ENCODE data around the gene PPARA. TPM values are rescaled to one million over a fixed set of nuclear protein-coding genes. Genes with fewer than 3 reads are reported as not detected.

PPARA gene
- total RNA-seq, 2 experiments from 2014 or later, result 9.1 to 11.8 TPM

DNA sequence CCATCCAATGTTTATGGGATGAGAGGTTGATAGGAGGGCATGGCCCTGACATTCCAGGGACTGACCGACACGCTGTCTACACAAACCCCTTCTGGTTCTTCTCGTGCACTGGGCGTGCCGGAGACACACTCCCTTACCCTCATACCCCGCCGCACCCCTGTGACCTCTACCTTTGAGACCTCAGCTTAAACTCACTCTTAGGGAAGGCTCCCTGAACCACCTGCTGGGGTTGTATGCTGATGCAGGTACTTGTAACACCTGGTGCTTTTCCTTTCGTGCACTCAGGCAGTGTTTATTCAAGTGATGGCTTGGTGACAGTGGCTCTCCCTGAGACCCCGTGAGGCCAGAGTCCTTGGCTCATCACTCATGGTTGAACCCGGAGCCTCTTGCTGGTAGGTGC, 12.0 kb downstream of the PPARA start:
- Mint-ChIP-seq H3K9me3 (no peaks in the 10 kb centered on the region), H3K4me3 (no peak overlapping the region), H3K27me3 (no peaks in the 10 kb centered on the region), H3K4me1 (ENCODE audit: low read depth) (peaks cover 4% of the 10 kb centered on the region), H3K36me3 (ENCODE audit: low read depth) (no peaks in the 10 kb centered on the region), H3K27ac (no peak overlapping the region)
- no peak for DNase-seq
- TF ChIP-seq, protein P1, sequence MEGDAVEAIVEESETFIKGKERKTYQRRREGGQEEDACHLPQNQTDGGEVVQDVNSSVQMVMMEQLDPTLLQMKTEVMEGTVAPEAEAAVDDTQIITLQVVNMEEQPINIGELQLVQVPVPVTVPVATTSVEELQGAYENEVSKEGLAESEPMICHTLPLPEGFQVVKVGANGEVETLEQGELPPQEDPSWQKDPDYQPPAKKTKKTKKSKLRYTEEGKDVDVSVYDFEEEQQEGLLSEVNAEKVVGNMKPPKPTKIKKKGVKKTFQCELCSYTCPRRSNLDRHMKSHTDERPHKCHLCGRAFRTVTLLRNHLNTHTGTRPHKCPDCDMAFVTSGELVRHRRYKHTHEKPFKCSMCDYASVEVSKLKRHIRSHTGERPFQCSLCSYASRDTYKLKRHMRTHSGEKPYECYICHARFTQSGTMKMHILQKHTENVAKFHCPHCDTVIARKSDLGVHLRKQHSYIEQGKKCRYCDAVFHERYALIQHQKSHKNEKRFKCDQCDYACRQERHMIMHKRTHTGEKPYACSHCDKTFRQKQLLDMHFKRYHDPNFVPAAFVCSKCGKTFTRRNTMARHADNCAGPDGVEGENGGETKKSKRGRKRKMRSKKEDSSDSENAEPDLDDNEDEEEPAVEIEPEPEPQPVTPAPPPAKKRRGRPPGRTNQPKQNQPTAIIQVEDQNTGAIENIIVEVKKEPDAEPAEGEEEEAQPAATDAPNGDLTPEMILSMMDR (IDR thresholded peaks at IDR 0.05), result no peak
- CTCF ChIA-PET, result no interaction called here
- POLR2A ChIA-PET, result interaction anchor here (1.7 kb wide), 1 partner anchor 10 kb away, joined by 4 read pairs; no protein-coding TSS in a partner anchor
- intact Hi-C loops (cut with micrococcal nuclease), result no loop called here
- no peak for ATAC-seq

GRCh38 chr22:46162771-46163556, 12.6 kb downstream of the PPARA start:
- peaks cover 4% of the 10 kb centered on the region for H3K4me1 Mint-ChIP-seq (ENCODE audit: low read depth)
- ChIA-PET CTCF (interaction anchor here (1.0 kb wide), 1 partner anchor 157 kb away, joined by 4 read pairs; no protein-coding TSS in a partner anchor), POLR2A (interaction anchor here (1.7 kb wide), 1 partner anchor 10 kb away, joined by 4 read pairs; no protein-coding TSS in a partner anchor)
- TF ChIP-seq, protein P1 (IDR thresholded peaks at IDR 0.05), result no peak
- no peaks in the 10 kb centered on the region for H3K36me3 Mint-ChIP-seq (ENCODE audit: low read depth)
- H3K9me3 Mint-ChIP-seq, result no peaks in the 10 kb centered on the region
- ATAC-seq (no peak), DNase-seq (no peak)
- H3K4me3 Mint-ChIP-seq, result no peak overlapping the region
- no peak overlapping the region for H3K27ac Mint-ChIP-seq
- no peaks in the 10 kb centered on the region for H3K27me3 Mint-ChIP-seq
- intact Hi-C loops (cut with micrococcal nuclease), result no loop called here

- H3K4me3 Mint-ChIP-seq, result no peak overlapping the region
- H3K9me3 Mint-ChIP-seq, result no peaks in the 10 kb centered on the region
- CTCF ChIA-PET, result interaction anchor here (1.0 kb wide), 1 partner anchor 158 kb away, joined by 4 read pairs; no protein-coding TSS in a partner anchor
- H3K27me3 Mint-ChIP-seq, result no peaks in the 10 kb centered on the region
- ATAC-seq, result no peak
- intact Hi-C loops (cut with micrococcal nuclease), result no loop called here
- DNase-seq, result no peak
- POLR2A ChIA-PET, result no interaction called here
- no peak overlapping the region for H3K27ac Mint-ChIP-seq
- no peaks in the 10 kb centered on the region for H3K36me3 Mint-ChIP-seq (ENCODE audit: low read depth)
- TF ChIP-seq, protein P1 (IDR thresholded peaks at IDR 0.05), result no peak
- peaks cover 2% of the 10 kb centered on the region for H3K4me1 Mint-ChIP-seq (ENCODE audit: low read depth)
These were observed 13.2 kb downstream of the PPARA start for GRCh38 chr22:46163557-46163888.

DNA sequence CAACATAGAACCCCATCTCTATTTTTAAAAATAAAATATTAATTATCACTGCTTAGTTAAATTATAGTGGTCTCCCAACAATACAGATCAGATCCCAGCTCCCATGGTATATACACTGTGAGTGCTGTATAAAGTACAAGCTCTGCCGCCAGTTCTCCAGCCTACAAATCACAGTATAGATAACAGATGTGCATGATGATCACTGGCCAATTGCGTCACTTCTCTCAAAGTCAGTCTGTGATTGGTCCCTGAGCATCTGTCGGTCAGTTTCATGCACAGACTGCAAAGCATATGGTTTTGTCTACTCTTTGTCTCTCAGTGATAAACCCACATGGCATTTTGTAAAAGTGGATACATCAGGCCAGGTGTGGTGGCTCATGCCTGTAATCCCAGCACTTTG, 15.7 kb downstream of the PPARA start:
- ChIA-PET CTCF (no interaction called here), POLR2A (no interaction called here)
- no peak overlapping the region for H3K27ac Mint-ChIP-seq
- TF ChIP-seq, protein P1 (IDR thresholded peaks at IDR 0.05), result no peak
- ATAC-seq, result no peak
- H3K36me3 Mint-ChIP-seq (ENCODE audit: low read depth), result no peaks in the 10 kb centered on the region
- H3K4me3 Mint-ChIP-seq, result no peak overlapping the region
- intact Hi-C loops (cut with micrococcal nuclease), result no loop called here
- H3K4me1 Mint-ChIP-seq (ENCODE audit: low read depth), result peaks cover 5% of the 10 kb centered on the region
- DNase-seq, result no peak
- H3K27me3 Mint-ChIP-seq, result no peaks in the 10 kb centered on the region
- H3K9me3 Mint-ChIP-seq, result no peaks in the 10 kb centered on the region

DNA sequence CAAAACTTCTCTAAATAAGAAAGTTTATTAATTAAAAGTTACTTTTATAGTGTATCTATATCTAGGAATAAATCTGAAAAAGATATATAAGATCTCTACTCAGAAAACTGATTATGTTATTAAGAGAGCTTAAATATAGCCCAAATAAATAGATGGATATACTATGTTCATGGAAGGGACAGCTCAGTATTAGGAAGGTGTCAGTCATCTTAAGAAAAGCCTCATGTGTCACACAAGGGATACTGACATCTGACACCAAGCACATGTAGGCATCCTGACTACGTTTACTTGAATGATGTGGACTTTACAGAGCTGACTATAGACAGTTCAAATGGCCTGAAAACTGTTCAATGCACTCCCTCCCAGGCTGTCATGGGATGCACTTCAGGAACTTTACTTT, 19.3 kb downstream of the PPARA start:
- DNase-seq, result no peak
- intact Hi-C loops (cut with micrococcal nuclease), result no loop called here
- TF ChIP-seq, protein P1 (IDR thresholded peaks at IDR 0.05), result no peak
- H3K36me3 Mint-ChIP-seq (ENCODE audit: low read depth), result no peaks in the 10 kb centered on the region
- ChIA-PET POLR2A (no interaction called here), CTCF (no interaction called here)
- no peaks in the 10 kb centered on the region for H3K27me3 Mint-ChIP-seq
- no peak for ATAC-seq
- H3K27ac Mint-ChIP-seq, result no peak overlapping the region
- H3K9me3 Mint-ChIP-seq, result no peaks in the 10 kb centered on the region
- H3K4me3 Mint-ChIP-seq, result no peak overlapping the region
- H3K4me1 Mint-ChIP-seq (ENCODE audit: low read depth), result peaks cover 17% of the 10 kb centered on the region

Data from activated CD8-positive, alpha-beta T cell treated with anti-CD3 and anti-CD28 coated beads for 36 hours (primary cell).